HG03139 (cell line): ENCODE results near the gene HIRIP3.
A peak's percentile ranks its signal among the peaks of the same experiment; 100 is the strongest.
"Not testable (repeated sequence)": the region's sequence is repeated elsewhere in the genome, so short reads cannot be mapped to it uniquely, and the experiment has no call there.

Experiments
- ATAC-seq: cut with Tn5 transposase; IDR thresholded peaks from one replicate; pipeline ENCODE4 v1.9.1; 2021; ENCODE audit not compliant: unreplicated experiment

The HIRIP3 gene

GRCh38 chr16:29962344-29962994 is 32.9 kb downstream of the HIRIP3 start:
- ATAC-seq, result no peak

GRCh38 chr16:29961479-29962343 is 33.7 kb downstream of the HIRIP3 start, which contains the start of gene TMEM219:
TMEM219 (plus strand) TSS chr16:29962079; CDS start chr16:29963144, 1,065 bp downstream.
- peak; percentile 80 for ATAC-seq

- no peak for ATAC-seq
Observed at GRCh38 chr16:29961127-29961478, 34.3 kb downstream of the HIRIP3 start.

- ATAC-seq, result not testable (repeated sequence)
Observed at GRCh38 chr16:29959821-29960220, 35.6 kb downstream of the HIRIP3 start.

- ATAC-seq, result no peak
Observed at GRCh38 chr16:29959293-29959692, 36.1 kb downstream of the HIRIP3 start.

- no peak for ATAC-seq
Observed at GRCh38 chr16:29958756-29959155, 36.7 kb downstream of the HIRIP3 start.

- ATAC-seq, result no peak
Observed at GRCh38 chr16:29951625-29952365, 43.6 kb downstream of the HIRIP3 start.

- ATAC-seq, result no peak
Observed at GRCh38 chr16:29950806-29951461, 44.5 kb downstream of the HIRIP3 start.

GRCh38 chr16:29947897-29948296 is 47.5 kb downstream of the HIRIP3 start:
- no peak for ATAC-seq

- ATAC-seq, result no peak
Observed at GRCh38 chr16:29943846-29944799, 51.3 kb downstream of the HIRIP3 start.
